Measurements from ENCODE around the gene KLHL21. TPM values are rescaled to one million over a fixed set of nuclear protein-coding genes. Genes with fewer than 3 reads are reported as not detected.

KLHL21 gene
- total and polyA plus RNA-seq, 9 of the 15 experiments (the other 6 are each of a cell fraction or from before 2014, with no cell fraction given) = 2.1 to 42.1 (median 17.5) TPM

DNA sequence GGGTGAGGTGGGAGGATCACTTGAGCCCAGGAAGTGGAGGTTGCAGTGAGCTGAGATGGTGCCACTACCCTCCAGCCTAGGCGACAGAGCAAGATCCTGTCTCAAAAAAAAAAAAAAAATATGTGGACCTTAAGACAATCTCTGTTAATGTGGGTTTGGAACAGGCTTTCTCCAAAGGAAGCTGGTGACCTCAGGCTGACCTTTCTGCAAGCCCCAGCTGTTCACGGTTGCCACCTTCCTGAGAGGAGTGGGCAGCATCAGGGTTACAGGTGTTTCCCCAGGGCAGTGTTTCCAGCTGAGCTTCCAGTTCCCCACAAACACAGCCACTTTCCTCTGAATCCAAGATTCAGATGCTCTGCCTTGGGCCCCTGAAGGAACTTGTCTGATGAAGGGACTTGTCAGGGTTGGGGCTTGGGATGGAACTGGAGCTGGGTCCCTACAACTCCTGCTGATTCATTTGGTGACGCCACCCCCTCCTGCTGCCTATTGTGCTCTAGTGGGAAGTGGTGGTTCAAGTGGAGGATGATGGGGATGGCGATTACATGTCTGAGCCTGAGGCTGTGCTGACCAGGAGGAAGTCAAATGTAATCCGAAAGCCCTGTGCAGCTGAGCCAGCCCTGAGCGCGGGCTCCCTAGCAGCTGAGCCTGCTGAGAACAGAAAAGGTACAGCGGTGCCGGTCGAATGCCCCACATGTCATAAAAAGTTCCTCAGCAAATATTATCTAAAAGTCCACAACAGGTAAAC, 20.9 kb downstream of the KLHL21 start (continued):
- TF ChIP-seq, protein P1, sequence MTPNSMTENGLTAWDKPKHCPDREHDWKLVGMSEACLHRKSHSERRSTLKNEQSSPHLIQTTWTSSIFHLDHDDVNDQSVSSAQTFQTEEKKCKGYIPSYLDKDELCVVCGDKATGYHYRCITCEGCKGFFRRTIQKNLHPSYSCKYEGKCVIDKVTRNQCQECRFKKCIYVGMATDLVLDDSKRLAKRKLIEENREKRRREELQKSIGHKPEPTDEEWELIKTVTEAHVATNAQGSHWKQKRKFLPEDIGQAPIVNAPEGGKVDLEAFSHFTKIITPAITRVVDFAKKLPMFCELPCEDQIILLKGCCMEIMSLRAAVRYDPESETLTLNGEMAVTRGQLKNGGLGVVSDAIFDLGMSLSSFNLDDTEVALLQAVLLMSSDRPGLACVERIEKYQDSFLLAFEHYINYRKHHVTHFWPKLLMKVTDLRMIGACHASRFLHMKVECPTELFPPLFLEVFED (CRISPR knock-in tag; conservative IDR thresholded peaks at IDR 0.05) = no peak
- TF ChIP-seq, protein P2, sequence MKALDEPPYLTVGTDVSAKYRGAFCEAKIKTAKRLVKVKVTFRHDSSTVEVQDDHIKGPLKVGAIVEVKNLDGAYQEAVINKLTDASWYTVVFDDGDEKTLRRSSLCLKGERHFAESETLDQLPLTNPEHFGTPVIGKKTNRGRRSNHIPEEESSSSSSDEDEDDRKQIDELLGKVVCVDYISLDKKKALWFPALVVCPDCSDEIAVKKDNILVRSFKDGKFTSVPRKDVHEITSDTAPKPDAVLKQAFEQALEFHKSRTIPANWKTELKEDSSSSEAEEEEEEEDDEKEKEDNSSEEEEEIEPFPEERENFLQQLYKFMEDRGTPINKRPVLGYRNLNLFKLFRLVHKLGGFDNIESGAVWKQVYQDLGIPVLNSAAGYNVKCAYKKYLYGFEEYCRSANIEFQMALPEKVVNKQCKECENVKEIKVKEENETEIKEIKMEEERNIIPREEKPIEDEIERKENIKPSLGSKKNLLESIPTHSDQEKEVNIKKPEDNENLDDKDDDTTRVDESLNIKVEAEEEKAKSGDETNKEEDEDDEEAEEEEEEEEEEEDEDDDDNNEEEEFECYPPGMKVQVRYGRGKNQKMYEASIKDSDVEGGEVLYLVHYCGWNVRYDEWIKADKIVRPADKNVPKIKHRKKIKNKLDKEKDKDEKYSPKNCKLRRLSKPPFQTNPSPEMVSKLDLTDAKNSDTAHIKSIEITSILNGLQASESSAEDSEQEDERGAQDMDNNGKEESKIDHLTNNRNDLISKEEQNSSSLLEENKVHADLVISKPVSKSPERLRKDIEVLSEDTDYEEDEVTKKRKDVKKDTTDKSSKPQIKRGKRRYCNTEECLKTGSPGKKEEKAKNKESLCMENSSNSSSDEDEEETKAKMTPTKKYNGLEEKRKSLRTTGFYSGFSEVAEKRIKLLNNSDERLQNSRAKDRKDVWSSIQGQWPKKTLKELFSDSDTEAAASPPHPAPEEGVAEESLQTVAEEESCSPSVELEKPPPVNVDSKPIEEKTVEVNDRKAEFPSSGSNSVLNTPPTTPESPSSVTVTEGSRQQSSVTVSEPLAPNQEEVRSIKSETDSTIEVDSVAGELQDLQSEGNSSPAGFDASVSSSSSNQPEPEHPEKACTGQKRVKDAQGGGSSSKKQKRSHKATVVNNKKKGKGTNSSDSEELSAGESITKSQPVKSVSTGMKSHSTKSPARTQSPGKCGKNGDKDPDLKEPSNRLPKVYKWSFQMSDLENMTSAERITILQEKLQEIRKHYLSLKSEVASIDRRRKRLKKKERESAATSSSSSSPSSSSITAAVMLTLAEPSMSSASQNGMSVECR (CRISPR knock-in tag; IDR thresholded peaks at IDR 0.05) = peak; percentile 23; the same call in 1 of the 2 replicates
- TF ChIP-seq, protein P3, sequence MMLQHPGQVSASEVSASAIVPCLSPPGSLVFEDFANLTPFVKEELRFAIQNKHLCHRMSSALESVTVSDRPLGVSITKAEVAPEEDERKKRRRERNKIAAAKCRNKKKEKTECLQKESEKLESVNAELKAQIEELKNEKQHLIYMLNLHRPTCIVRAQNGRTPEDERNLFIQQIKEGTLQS (IDR thresholded peaks at IDR 0.05) = peak; percentile 80
- TF ChIP-seq, protein P3 (CRISPR knock-in tag; conservative IDR thresholded peaks at IDR 0.05) = no peak
- TF ChIP-seq, protein P4, sequence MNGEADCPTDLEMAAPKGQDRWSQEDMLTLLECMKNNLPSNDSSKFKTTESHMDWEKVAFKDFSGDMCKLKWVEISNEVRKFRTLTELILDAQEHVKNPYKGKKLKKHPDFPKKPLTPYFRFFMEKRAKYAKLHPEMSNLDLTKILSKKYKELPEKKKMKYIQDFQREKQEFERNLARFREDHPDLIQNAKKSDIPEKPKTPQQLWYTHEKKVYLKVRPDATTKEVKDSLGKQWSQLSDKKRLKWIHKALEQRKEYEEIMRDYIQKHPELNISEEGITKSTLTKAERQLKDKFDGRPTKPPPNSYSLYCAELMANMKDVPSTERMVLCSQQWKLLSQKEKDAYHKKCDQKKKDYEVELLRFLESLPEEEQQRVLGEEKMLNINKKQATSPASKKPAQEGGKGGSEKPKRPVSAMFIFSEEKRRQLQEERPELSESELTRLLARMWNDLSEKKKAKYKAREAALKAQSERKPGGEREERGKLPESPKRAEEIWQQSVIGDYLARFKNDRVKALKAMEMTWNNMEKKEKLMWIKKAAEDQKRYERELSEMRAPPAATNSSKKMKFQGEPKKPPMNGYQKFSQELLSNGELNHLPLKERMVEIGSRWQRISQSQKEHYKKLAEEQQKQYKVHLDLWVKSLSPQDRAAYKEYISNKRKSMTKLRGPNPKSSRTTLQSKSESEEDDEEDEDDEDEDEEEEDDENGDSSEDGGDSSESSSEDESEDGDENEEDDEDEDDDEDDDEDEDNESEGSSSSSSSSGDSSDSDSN (IDR thresholded peaks at IDR 0.05; ENCODE audit: borderline replicate concordance in 1 of 2, low read depth in 2 of 2, low read length in 2 of 2) = 0 out of 4 replicates have a peak, but pooled peaks of 1 of the 2 experiments have one; percentile 52
- TF ChIP-seq, protein P5, sequence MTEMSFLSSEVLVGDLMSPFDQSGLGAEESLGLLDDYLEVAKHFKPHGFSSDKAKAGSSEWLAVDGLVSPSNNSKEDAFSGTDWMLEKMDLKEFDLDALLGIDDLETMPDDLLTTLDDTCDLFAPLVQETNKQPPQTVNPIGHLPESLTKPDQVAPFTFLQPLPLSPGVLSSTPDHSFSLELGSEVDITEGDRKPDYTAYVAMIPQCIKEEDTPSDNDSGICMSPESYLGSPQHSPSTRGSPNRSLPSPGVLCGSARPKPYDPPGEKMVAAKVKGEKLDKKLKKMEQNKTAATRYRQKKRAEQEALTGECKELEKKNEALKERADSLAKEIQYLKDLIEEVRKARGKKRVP (CRISPR knock-in tag; IDR thresholded peaks at IDR 0.05) = no peak
- TF ChIP-seq SMARCE1 (IDR thresholded peaks at IDR 0.05) (peak; percentile 28; the same call in 1 of the 2 replicates), KLF13 (tag; IDR thresholded peaks at IDR 0.05; ENCODE audit: borderline replicate concordance, low read depth) (0 out of 2 replicates have a peak, but pooled peaks have one; percentile 13), ZBTB7A (IDR thresholded peaks at IDR 0.05; ENCODE audit: borderline replicate concordance, control insufficient read depth, low read depth, low read length) (no peak)
- TF ChIP-seq, protein P6, sequence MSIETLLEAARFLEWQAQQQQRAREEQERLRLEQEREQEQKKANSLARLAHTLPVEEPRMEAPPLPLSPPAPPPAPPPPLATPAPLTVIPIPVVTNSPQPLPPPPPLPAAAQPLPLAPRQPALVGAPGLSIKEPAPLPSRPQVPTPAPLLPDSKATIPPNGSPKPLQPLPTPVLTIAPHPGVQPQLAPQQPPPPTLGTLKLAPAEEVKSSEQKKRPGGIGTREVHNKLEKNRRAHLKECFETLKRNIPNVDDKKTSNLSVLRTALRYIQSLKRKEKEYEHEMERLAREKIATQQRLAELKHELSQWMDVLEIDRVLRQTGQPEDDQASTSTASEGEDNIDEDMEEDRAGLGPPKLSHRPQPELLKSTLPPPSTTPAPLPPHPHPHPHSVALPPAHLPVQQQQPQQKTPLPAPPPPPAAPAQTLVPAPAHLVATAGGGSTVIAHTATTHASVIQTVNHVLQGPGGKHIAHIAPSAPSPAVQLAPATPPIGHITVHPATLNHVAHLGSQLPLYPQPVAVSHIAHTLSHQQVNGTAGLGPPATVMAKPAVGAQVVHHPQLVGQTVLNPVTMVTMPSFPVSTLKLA (conservative IDR thresholded peaks at IDR 0.05) = 0 out of 4 replicates have a peak, but pooled peaks of 1 of the 2 experiments have one; percentile 15
- TF ChIP-seq, protein P7, sequence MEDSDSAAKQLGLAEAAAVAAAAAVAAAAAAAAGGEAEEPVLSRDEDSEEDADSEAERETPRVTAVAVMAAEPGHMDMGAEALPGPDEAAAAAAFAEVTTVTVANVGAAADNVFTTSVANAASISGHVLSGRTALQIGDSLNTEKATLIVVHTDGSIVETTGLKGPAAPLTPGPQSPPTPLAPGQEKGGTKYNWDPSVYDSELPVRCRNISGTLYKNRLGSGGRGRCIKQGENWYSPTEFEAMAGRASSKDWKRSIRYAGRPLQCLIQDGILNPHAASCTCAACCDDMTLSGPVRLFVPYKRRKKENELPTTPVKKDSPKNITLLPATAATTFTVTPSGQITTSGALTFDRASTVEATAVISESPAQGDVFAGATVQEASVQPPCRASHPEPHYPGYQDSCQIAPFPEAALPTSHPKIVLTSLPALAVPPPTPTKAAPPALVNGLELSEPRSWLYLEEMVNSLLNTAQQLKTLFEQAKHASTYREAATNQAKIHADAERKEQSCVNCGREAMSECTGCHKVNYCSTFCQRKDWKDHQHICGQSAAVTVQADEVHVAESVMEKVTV (CRISPR knock-in tag; IDR thresholded peaks at IDR 0.05) = no peak
